ENCODE results near the gene SRD5A3. TPM values are rescaled to one million over a fixed set of nuclear protein-coding genes. Genes with fewer than 3 reads are reported as not detected.

SRD5A3 gene
- polyA plus RNA-seq, 3 donors from 2014 or later: 7.1 to 21.8 (median 17.8) TPM

DNA sequence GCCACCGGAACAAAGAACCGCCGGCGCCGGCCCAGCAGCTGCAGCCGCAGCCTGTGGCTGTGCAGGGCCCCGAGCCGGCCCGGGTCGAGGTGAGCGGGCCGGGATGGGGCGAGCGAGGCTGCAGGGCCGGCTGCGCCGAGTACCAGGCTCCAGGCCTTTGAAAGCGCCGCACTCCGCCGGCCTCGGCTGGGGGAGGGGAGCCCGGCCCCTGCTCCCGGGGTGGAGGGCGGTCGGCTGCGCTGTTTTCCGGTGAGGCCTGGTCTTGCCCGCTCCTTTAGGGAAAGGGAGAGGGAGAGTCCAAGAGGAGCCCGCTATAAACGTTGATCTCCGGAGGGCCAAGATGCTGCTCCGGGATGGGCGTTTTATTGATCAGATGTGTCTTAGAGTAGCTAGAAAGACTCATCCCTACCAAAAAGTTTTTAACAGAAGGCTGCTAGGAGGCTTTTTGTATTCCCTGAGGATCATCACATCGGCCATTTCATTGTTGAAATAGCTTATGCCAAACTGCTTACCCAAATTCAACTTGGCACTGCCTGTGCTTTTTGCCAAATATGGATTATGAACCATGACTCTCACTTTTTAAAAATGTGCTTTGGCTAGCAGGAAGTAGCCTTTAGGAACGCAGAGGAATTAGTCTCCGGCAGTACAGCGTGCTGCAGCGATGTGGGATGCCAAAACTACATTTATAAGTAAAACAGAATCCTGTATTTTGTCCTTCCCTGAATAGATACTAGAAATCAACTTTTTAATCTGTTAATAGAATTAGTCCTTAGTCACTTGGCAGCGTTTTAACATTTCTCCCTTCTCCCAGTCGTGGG is 50.5 kb downstream of the SRD5A3 start:
- H3K9me3 Mint-ChIP-seq: no peaks in the 10 kb centered on the region
- H3K27me3 Mint-ChIP-seq (ENCODE audit: low read depth in 3 of 3): peaks cover 5 to 14% (median 7%) of the 10 kb centered on the region in 3 donors
- H3K27ac Mint-ChIP-seq: peak overlapping the region; percentile 74 to 98 (median 86)
- peaks cover 0 to 7% (median 3%) of the 10 kb centered on the region in 3 donors for H3K36me3 Mint-ChIP-seq
- H3K4me3 Mint-ChIP-seq: peak overlapping the region; percentile 91 to 98 (median 96)
- DNase-seq: peak in 2 of 3 donors; percentile 3 to 43
- peaks cover 50 to 63% of the 10 kb centered on the region in 2 donors for H3K4me1 Mint-ChIP-seq

DNA sequence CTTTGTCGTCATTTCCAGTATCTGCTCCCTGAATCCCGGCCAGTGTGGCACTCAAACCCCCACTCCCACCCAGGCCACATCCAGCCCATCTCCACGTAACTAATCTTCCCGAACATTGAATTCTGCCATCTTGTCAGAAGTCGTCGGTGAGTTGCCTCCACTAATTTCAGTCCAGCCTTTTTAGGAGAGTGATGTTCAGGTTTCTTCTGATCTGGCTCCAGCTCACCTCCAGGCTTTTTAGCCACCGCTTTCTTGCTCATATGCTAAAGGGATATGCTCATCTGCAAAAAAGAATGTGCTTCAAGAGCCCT is 51.0 kb downstream of the SRD5A3 start:
- DNase-seq: no peak
- Mint-ChIP-seq H3K4me1 (peaks cover 50 to 63% of the 10 kb centered on the region in 2 donors), H3K9me3 (no peaks in the 10 kb centered on the region), H3K36me3 (peaks cover 0 to 7% (median 3%) of the 10 kb centered on the region in 3 donors), H3K27me3 (ENCODE audit: low read depth in 3 of 3) (peaks cover 5 to 14% (median 7%) of the 10 kb centered on the region in 3 donors), H3K4me3 (peak overlapping the region; percentile 82 to 91 (median 89)), H3K27ac (peak overlapping the region; percentile 54 to 88 (median 77))

DNA sequence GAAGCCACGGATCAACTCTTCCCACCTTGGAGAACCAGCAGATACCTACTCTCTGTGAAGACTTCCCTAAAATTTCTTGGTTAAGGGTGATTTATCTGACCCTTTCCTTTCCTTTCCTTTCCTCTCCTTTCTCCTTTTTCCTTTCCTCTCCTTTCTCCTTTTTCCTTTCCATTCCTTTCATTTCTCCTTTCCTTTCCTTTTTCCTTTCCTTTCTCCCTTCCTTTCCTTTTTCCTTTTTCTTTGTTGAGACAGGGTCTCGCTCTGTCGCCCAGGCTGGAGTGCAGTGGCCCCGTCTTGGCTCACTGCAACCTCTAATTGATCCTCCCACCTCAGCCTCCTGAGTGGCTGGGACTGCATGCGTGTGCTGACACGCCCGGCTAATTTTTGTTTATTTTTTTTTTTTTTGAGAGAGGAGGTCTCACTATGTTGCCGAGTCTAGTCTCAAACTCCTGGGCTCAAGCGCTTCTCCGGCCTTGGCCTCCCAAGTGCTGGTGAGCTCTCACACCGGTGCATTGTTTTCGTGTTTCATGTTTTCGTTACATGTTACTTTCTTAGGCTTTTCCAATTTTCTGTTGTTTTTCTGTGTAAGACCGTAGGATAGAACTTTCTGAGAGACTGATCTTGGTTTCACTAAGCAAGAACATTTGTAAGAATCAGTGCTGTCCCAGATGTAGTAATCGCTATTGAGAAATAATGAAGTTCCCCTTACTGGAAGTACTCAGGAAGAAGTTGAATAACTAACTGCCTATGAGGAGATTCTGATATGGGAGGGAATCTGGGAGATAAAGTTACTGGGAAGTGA is 51.7 kb downstream of the SRD5A3 start:
- H3K4me3 Mint-ChIP-seq: peak overlapping the region; percentile 82 to 91 (median 89)
- no peaks in the 10 kb centered on the region for H3K9me3 Mint-ChIP-seq
- peaks cover 0 to 7% (median 3%) of the 10 kb centered on the region in 3 donors for H3K36me3 Mint-ChIP-seq
- H3K27me3 Mint-ChIP-seq (ENCODE audit: low read depth in 3 of 3): peaks cover 5 to 14% (median 7%) of the 10 kb centered on the region in 3 donors
- peaks cover 50 to 63% of the 10 kb centered on the region in 2 donors for H3K4me1 Mint-ChIP-seq
- H3K27ac Mint-ChIP-seq: peak overlapping the region; percentile 52 to 88 (median 72)
- no peak for DNase-seq

DNA sequence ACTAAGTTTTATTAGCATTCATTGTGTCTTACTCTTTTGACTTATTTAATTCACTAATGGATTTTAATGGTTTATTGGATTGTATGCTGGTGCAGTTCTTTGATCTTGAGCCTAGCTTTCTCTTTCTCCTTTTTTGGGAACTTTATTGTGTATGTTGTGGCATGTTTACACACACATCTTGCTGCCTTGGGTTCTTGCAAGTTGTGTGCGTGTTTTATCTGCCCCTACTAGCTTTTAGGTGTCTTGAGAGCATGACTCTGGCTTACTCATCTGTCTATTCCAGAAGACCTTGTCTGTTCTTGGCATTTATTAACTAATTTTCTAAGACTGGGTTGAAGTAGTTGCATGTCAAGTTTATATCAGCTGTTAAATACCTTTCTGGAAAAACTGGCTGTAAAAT is 52.4 kb downstream of the SRD5A3 start:
- peaks cover 0 to 7% (median 3%) of the 10 kb centered on the region in 3 donors for H3K36me3 Mint-ChIP-seq
- H3K27me3 Mint-ChIP-seq (ENCODE audit: low read depth in 3 of 3): peaks cover 5 to 14% (median 7%) of the 10 kb centered on the region in 3 donors
- peak overlapping the region in 1 of 6 donors; percentile 54 for H3K27ac Mint-ChIP-seq
- no peaks in the 10 kb centered on the region for H3K9me3 Mint-ChIP-seq
- no peak for DNase-seq
- peaks cover 52 to 69% of the 10 kb centered on the region in 2 donors for H3K4me1 Mint-ChIP-seq
- peak overlapping the region; percentile 42 to 91 (median 89) for H3K4me3 Mint-ChIP-seq

DNA sequence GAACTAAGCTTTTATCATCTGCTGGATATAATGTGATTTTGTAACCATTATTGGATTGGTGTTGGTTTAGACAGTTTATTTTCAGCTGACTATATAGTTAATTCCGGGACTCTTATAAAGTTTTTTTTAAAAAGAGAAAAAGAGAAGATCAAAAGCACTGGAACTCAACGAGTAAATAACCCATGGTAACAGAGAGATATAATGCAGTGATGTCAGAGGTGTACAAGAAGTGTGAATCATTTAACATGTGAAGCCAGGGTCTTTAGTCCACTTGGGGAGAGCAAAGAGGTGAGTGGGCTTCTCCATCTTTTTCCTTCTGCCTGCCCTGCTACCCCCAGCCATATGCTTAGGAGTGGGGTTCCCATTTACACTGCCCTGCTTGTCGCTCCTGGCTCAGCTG is 52.9 kb downstream of the SRD5A3 start:
- Mint-ChIP-seq H3K27me3 (ENCODE audit: low read depth in 3 of 3) (peaks cover 5 to 14% (median 7%) of the 10 kb centered on the region in 3 donors), H3K4me3 (peak overlapping the region in 4 of 5 donors; percentile 55 to 91 (median 68)), H3K9me3 (no peaks in the 10 kb centered on the region), H3K4me1 (peaks cover 52 to 73% of the 10 kb centered on the region in 2 donors), H3K36me3 (peaks cover 0 to 12% (median 3%) of the 10 kb centered on the region in 3 donors), H3K27ac (peak overlapping the region in 4 of 6 donors; percentile 16 to 84 (median 40))
- DNase-seq: no peak

DNA sequence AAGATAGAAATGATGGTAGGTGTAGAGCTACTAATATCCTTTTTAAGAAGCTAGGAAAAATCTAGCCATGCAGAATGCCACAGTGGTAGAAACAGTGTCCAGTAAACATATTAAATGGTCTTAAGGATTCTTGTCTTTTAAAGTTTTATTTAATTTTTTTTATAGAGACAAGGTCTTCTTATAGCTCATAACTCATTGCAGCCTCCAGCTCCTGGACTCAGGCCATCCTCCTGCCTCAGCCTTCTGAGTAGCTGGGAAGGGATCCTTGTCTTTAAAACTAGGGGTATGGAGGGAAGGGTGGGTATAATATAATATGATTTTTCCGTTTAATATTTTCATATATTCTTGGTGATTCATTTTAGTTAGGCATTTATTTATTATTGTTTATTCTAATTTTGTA is 53.5 kb downstream of the SRD5A3 start:
- Mint-ChIP-seq H3K27me3 (ENCODE audit: low read depth in 3 of 3) (peaks cover 2 to 14% (median 7%) of the 10 kb centered on the region in 3 donors), H3K9me3 (no peaks in the 10 kb centered on the region), H3K4me1 (peaks cover 50 to 70% of the 10 kb centered on the region in 2 donors), H3K36me3 (peaks cover 0 to 14% (median 3%) of the 10 kb centered on the region in 3 donors), H3K27ac (peak overlapping the region in 4 of 6 donors; percentile 16 to 84 (median 40)), H3K4me3 (peak overlapping the region in 3 of 5 donors; percentile 62 to 78 (median 73))
- DNase-seq: no peak

DNA sequence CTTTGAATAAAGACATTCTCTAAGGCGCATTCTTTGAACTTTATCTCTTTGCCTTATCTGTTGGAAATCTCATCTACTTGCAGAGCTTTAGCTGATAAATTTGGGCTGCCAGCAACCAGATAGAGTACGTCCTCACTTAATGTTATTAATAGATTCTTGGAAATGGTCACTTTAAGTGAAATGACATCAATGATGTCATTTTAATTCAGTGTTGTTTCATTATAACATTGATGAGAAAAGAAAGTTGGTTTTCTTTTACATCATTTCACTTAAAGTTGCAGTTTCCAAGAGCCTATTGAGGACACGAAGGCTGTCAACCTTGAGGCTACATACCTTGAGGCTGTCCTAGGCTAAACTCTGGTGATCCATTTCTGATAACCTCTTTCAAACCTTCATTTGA is 59.0 kb downstream of the SRD5A3 start:
- H3K27ac Mint-ChIP-seq: peak overlapping the region in 1 of 6 donors; percentile 44
- no peaks in the 10 kb centered on the region for H3K27me3 Mint-ChIP-seq (ENCODE audit: low read depth in 3 of 3)
- no peak for DNase-seq
- no peak overlapping the region for H3K4me3 Mint-ChIP-seq
- peaks cover 0 to 19% (median 11%) of the 10 kb centered on the region in 3 donors for H3K36me3 Mint-ChIP-seq
- H3K9me3 Mint-ChIP-seq: no peaks in the 10 kb centered on the region
- H3K4me1 Mint-ChIP-seq: peaks cover 40 to 78% of the 10 kb centered on the region in 2 donors

DNA sequence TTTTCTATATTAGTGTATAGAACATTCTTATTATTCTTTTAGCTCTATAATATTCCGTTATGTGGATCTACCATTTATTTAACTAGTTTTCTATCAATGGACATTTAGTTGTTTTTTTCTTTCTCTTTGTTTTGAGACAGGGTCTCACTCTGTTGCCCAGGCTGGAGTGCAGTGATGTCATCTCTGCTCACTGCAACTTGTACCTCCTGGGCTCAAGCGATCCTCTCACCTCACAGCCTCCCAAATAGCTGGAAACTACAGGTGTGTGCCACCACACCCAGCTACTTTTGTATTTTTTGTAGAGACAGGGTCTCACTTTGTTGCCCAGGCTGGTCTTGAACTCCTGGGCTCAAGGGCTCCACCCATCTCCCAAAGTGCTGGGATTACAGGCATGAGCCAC is 60.5 kb downstream of the SRD5A3 start:
- Mint-ChIP-seq H3K27ac (peak overlapping the region in 1 of 6 donors; percentile 65), H3K9me3 (no peaks in the 10 kb centered on the region), H3K4me1 (peaks cover 32 to 72% of the 10 kb centered on the region in 2 donors), H3K36me3 (peaks cover 0 to 19% (median 11%) of the 10 kb centered on the region in 3 donors), H3K27me3 (ENCODE audit: low read depth in 3 of 3) (no peaks in the 10 kb centered on the region), H3K4me3 (no peak overlapping the region)
- no peak for DNase-seq

DNA sequence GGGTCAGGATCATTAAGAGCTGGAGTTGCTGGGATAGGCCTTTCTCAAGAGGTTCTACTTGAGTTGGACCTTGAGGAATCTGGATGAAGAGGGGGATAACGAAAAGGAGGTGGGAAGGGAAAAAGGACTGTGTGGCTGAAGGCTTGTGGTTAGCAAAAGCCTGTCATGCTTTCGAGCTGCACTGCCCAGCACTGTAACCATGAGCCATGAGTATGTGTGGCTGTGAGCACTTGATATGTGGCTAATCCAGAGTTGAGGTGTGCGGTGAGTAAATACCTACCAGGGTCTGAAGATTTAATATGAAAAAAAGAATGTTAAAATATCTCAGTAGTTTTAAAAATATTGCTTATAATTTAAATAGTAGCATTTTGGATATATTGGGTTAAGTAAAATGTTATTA is 61.1 kb downstream of the SRD5A3 start:
- Mint-ChIP-seq H3K4me1 (peaks cover 36 to 78% of the 10 kb centered on the region in 2 donors), H3K9me3 (no peaks in the 10 kb centered on the region), H3K27me3 (ENCODE audit: low read depth in 3 of 3) (no peaks in the 10 kb centered on the region), H3K27ac (peak overlapping the region in 5 of 6 donors; percentile 3 to 71 (median 38)), H3K36me3 (peaks cover 4 to 19% (median 11%) of the 10 kb centered on the region in 3 donors), H3K4me3 (no peak overlapping the region)
- no peak for DNase-seq

DNA sequence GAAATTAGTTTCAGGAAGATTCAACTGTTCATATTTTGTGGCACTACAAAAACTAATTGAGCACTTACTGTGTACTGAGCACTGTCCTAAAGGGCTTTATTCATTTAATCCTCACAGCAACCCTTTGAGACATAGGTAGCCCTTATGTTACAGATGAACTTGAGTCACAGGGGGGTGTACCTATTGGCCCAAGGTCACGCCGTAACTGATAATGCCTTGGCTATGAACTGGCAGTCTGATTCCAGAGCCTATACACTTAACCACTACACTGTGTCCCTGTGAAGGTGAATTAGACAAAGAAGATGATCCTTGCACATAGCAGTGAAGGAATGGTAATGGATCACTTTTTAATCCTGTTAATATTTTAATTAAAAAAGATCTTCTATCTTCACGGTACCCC is 61.7 kb downstream of the SRD5A3 start:
- H3K4me3 Mint-ChIP-seq: no peak overlapping the region
- H3K4me1 Mint-ChIP-seq: peaks cover 36 to 85% of the 10 kb centered on the region in 2 donors
- no peak for DNase-seq
- H3K27ac Mint-ChIP-seq: no peak overlapping the region
- H3K36me3 Mint-ChIP-seq: peaks cover 4 to 19% (median 11%) of the 10 kb centered on the region in 3 donors
- H3K27me3 Mint-ChIP-seq (ENCODE audit: low read depth in 3 of 3): no peaks in the 10 kb centered on the region
- H3K9me3 Mint-ChIP-seq: no peaks in the 10 kb centered on the region

DNA sequence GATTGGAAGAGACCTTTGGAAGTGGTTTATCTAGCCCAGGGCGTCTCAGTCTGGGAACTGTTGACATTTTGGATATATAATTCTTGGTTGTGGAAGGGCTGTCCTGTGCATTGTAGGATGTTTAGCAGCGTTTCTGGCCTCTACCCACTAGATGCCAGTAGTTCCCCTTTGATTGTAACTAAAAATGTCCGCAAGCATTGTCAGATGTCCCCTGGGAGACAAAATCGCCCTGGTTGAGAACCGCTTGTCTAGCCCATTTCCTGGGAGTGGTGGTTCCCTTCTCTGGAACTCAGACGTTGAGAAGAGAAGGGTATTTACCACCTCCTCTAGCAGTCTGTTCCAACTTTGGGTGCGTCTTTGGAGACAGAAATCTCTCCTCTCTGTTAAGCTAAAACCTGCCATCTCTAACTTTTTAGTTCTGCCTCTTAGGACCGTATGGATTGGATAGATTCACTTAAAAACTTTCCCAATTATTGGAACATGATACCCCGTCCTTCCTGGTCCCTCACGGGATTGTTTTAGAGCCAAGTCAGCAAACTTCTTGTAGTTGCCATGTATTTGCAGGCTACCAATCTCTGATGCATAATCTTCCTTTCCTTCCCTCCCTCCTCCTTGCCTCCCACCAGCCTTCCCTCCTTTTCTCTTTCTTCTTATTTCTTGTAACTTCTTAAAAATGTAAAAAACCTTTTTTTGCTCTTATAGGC is 63.6 kb downstream of the SRD5A3 start:
- Mint-ChIP-seq H3K36me3 (peaks cover 4 to 12% (median 11%) of the 10 kb centered on the region in 3 donors), H3K9me3 (no peaks in the 10 kb centered on the region), H3K27me3 (ENCODE audit: low read depth in 3 of 3) (no peaks in the 10 kb centered on the region), H3K4me3 (no peak overlapping the region), H3K27ac (peak overlapping the region in 2 of 6 donors; percentile 26 to 40), H3K4me1 (peaks cover 34 to 76% of the 10 kb centered on the region in 2 donors)
- DNase-seq: no peak

DNA sequence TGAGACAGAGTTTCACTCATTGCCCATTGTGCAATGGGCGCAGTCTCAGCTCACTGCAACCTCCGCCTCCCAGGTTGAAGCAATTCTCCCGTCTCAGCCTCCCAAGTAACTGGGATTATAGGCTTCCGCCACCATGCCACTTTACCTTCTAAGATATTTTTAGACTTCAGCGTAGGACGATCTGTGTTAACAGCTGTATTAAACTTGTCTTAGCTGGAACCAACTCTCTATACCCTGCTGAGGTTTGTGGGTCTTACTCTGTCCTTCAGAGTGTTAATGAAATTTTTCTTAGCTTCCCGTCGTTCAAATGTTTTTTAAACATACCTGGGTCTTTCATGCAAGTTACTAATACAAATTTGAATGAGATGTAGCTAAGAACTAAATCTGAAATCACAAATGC is 64.4 kb downstream of the SRD5A3 start:
- Mint-ChIP-seq H3K4me1 (peaks cover 33 to 77% of the 10 kb centered on the region in 2 donors), H3K9me3 (no peaks in the 10 kb centered on the region), H3K4me3 (no peak overlapping the region), H3K36me3 (peaks cover 4 to 14% (median 8%) of the 10 kb centered on the region in 3 donors), H3K27me3 (ENCODE audit: low read depth in 3 of 3) (no peaks in the 10 kb centered on the region), H3K27ac (no peak overlapping the region)
- no peak for DNase-seq

DNA sequence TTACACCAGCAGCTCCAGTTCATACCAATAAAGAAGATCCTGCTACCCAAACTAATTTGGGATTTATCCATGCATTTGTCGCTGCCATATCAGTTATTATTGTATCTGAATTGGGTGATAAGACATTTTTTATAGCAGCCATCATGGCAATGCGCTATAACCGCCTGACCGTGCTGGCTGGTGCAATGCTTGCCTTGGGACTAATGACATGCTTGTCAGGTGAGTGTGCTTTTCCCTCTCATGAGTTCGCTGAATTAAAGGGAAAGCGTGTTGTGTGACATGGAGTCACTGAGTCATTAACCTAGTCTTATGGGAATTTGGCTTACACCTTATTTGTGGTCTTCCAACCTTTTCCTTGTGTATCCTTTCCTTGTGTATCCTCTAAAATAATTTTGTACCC is 65.6 kb downstream of the SRD5A3 start:
- no peaks in the 10 kb centered on the region for H3K27me3 Mint-ChIP-seq (ENCODE audit: low read depth in 3 of 3)
- no peaks in the 10 kb centered on the region for H3K9me3 Mint-ChIP-seq
- no peak for DNase-seq
- no peak overlapping the region for H3K4me3 Mint-ChIP-seq
- H3K27ac Mint-ChIP-seq: no peak overlapping the region
- peaks cover 3 to 10% (median 4%) of the 10 kb centered on the region in 3 donors for H3K36me3 Mint-ChIP-seq
- H3K4me1 Mint-ChIP-seq: peaks cover 23 to 68% of the 10 kb centered on the region in 2 donors

Data from immature natural killer cell (primary cell).